ENCODE data around the gene RSU1.

The RSU1 gene

GRCh38 chr10:16742165-16742960, 74.9 kb downstream of the RSU1 start:
- H3K36me3 ChIP-seq (ENCODE audit: control insufficient read depth, insufficient read depth, low read length), result no peaks in the 10 kb centered on the region
- no peaks in the 10 kb centered on the region for H3K9me3 ChIP-seq (ENCODE audit: control insufficient read depth, insufficient read depth, low read length)
- no peak overlapping the region for H3K9ac ChIP-seq (ENCODE audit: low read depth, low read length)
- no peaks in the 10 kb centered on the region for H3K4me1 ChIP-seq (ENCODE audit: control insufficient read depth, insufficient read depth, low read length)
- no peak overlapping the region for H3K4me3 ChIP-seq (ENCODE audit: low read depth, low read length)
- no peak overlapping the region for H3K27ac ChIP-seq (ENCODE audit: low read depth, low read length)
- no peaks in the 10 kb centered on the region for H3K27me3 ChIP-seq (ENCODE audit: control insufficient read depth, insufficient read depth, low read length)

GRCh38 chr10:16741540-16741939, 75.7 kb downstream of the RSU1 start:
- Histone ChIP-seq H3K9me3 (ENCODE audit: control insufficient read depth, insufficient read depth, low read length) (no peaks in the 10 kb centered on the region), H3K36me3 (ENCODE audit: control insufficient read depth, insufficient read depth, low read length) (no peaks in the 10 kb centered on the region), H3K9ac (ENCODE audit: low read depth, low read length) (no peak overlapping the region), H3K27me3 (ENCODE audit: control insufficient read depth, insufficient read depth, low read length) (no peaks in the 10 kb centered on the region), H3K27ac (ENCODE audit: low read depth, low read length) (no peak overlapping the region), H3K4me3 (ENCODE audit: low read depth, low read length) (no peak overlapping the region), H3K4me1 (ENCODE audit: control insufficient read depth, insufficient read depth, low read length) (no peaks in the 10 kb centered on the region)

- Histone ChIP-seq H3K4me3 (ENCODE audit: low read depth, low read length) (no peak overlapping the region), H3K27me3 (ENCODE audit: control insufficient read depth, insufficient read depth, low read length) (no peaks in the 10 kb centered on the region), H3K9me3 (ENCODE audit: control insufficient read depth, insufficient read depth, low read length) (no peaks in the 10 kb centered on the region), H3K27ac (ENCODE audit: low read depth, low read length) (no peak overlapping the region), H3K36me3 (ENCODE audit: control insufficient read depth, insufficient read depth, low read length) (no peaks in the 10 kb centered on the region), H3K4me1 (ENCODE audit: control insufficient read depth, insufficient read depth, low read length) (no peaks in the 10 kb centered on the region), H3K9ac (ENCODE audit: low read depth, low read length) (no peak overlapping the region)
These were observed 79.8 kb downstream of the RSU1 start for GRCh38 chr10:16737420-16737819.

- Histone ChIP-seq H3K4me3 (ENCODE audit: low read depth, low read length) (no peak overlapping the region), H3K9ac (ENCODE audit: low read depth, low read length) (no peak overlapping the region), H3K36me3 (ENCODE audit: control insufficient read depth, insufficient read depth, low read length) (no peaks in the 10 kb centered on the region), H3K27me3 (ENCODE audit: control insufficient read depth, insufficient read depth, low read length) (no peaks in the 10 kb centered on the region), H3K27ac (ENCODE audit: low read depth, low read length) (no peak overlapping the region), H3K4me1 (ENCODE audit: control insufficient read depth, insufficient read depth, low read length) (no peaks in the 10 kb centered on the region), H3K9me3 (ENCODE audit: control insufficient read depth, insufficient read depth, low read length) (no peaks in the 10 kb centered on the region)
These were observed 81.6 kb downstream of the RSU1 start for GRCh38 chr10:16735671-16736070.

- H3K36me3 ChIP-seq (ENCODE audit: control insufficient read depth, insufficient read depth, low read length), result no peaks in the 10 kb centered on the region
- no peak overlapping the region for H3K4me3 ChIP-seq (ENCODE audit: low read depth, low read length)
- no peaks in the 10 kb centered on the region for H3K4me1 ChIP-seq (ENCODE audit: control insufficient read depth, insufficient read depth, low read length)
- H3K9ac ChIP-seq (ENCODE audit: low read depth, low read length), result no peak overlapping the region
- no peaks in the 10 kb centered on the region for H3K27me3 ChIP-seq (ENCODE audit: control insufficient read depth, insufficient read depth, low read length)
- no peak overlapping the region for H3K27ac ChIP-seq (ENCODE audit: low read depth, low read length)
- no peaks in the 10 kb centered on the region for H3K9me3 ChIP-seq (ENCODE audit: control insufficient read depth, insufficient read depth, low read length)
These were observed 84.8 kb downstream of the RSU1 start for GRCh38 chr10:16732376-16732775.

- no peak overlapping the region for H3K27ac ChIP-seq (ENCODE audit: low read depth, low read length)
- no peak overlapping the region for H3K9ac ChIP-seq (ENCODE audit: low read depth, low read length)
- no peaks in the 10 kb centered on the region for H3K9me3 ChIP-seq (ENCODE audit: control insufficient read depth, insufficient read depth, low read length)
- H3K4me1 ChIP-seq (ENCODE audit: control insufficient read depth, insufficient read depth, low read length), result no peaks in the 10 kb centered on the region
- no peaks in the 10 kb centered on the region for H3K27me3 ChIP-seq (ENCODE audit: control insufficient read depth, insufficient read depth, low read length)
- no peak overlapping the region for H3K4me3 ChIP-seq (ENCODE audit: low read depth, low read length)
- no peaks in the 10 kb centered on the region for H3K36me3 ChIP-seq (ENCODE audit: control insufficient read depth, insufficient read depth, low read length)
These were observed 89.0 kb downstream of the RSU1 start for GRCh38 chr10:16728266-16728665.

GRCh38 chr10:16727666-16728065, 89.6 kb downstream of the RSU1 start:
- Histone ChIP-seq H3K4me3 (ENCODE audit: low read depth, low read length) (no peak overlapping the region), H3K4me1 (ENCODE audit: control insufficient read depth, insufficient read depth, low read length) (no peaks in the 10 kb centered on the region), H3K27me3 (ENCODE audit: control insufficient read depth, insufficient read depth, low read length) (no peaks in the 10 kb centered on the region), H3K9me3 (ENCODE audit: control insufficient read depth, insufficient read depth, low read length) (no peaks in the 10 kb centered on the region), H3K9ac (ENCODE audit: low read depth, low read length) (no peak overlapping the region), H3K36me3 (ENCODE audit: control insufficient read depth, insufficient read depth, low read length) (no peaks in the 10 kb centered on the region), H3K27ac (ENCODE audit: low read depth, low read length) (no peak overlapping the region)

GRCh38 chr10:16724509-16724908, 92.7 kb downstream of the RSU1 start:
- Histone ChIP-seq H3K36me3 (ENCODE audit: control insufficient read depth, insufficient read depth, low read length) (no peaks in the 10 kb centered on the region), H3K27me3 (ENCODE audit: control insufficient read depth, insufficient read depth, low read length) (no peaks in the 10 kb centered on the region), H3K4me3 (ENCODE audit: low read depth, low read length) (no peak overlapping the region), H3K27ac (ENCODE audit: low read depth, low read length) (no peak overlapping the region), H3K9me3 (ENCODE audit: control insufficient read depth, insufficient read depth, low read length) (no peaks in the 10 kb centered on the region), H3K4me1 (ENCODE audit: control insufficient read depth, insufficient read depth, low read length) (no peaks in the 10 kb centered on the region), H3K9ac (ENCODE audit: low read depth, low read length) (no peak overlapping the region)

- Histone ChIP-seq H3K4me3 (ENCODE audit: low read depth, low read length) (no peak overlapping the region), H3K36me3 (ENCODE audit: control insufficient read depth, insufficient read depth, low read length) (no peaks in the 10 kb centered on the region), H3K9ac (ENCODE audit: low read depth, low read length) (no peak overlapping the region), H3K9me3 (ENCODE audit: control insufficient read depth, insufficient read depth, low read length) (no peaks in the 10 kb centered on the region), H3K4me1 (ENCODE audit: control insufficient read depth, insufficient read depth, low read length) (no peaks in the 10 kb centered on the region), H3K27me3 (ENCODE audit: control insufficient read depth, insufficient read depth, low read length) (no peaks in the 10 kb centered on the region), H3K27ac (ENCODE audit: low read depth, low read length) (no peak overlapping the region)
These were observed 96.4 kb downstream of the RSU1 start for GRCh38 chr10:16720812-16721211.

- Histone ChIP-seq H3K4me3 (ENCODE audit: low read depth, low read length) (no peak overlapping the region), H3K9ac (ENCODE audit: low read depth, low read length) (no peak overlapping the region), H3K9me3 (ENCODE audit: control insufficient read depth, insufficient read depth, low read length) (peaks cover 14% of the 10 kb centered on the region; the same call in 1 of the 2 replicates), H3K27me3 (ENCODE audit: control insufficient read depth, insufficient read depth, low read length) (no peaks in the 10 kb centered on the region), H3K36me3 (ENCODE audit: control insufficient read depth, insufficient read depth, low read length) (no peaks in the 10 kb centered on the region), H3K4me1 (ENCODE audit: control insufficient read depth, insufficient read depth, low read length) (no peaks in the 10 kb centered on the region), H3K27ac (ENCODE audit: low read depth, low read length) (no peak overlapping the region)
These were observed 99.4 kb downstream of the RSU1 start for GRCh38 chr10:16717622-16718395.

- Histone ChIP-seq H3K4me1 (ENCODE audit: control insufficient read depth, insufficient read depth, low read length) (no peaks in the 10 kb centered on the region), H3K36me3 (ENCODE audit: control insufficient read depth, insufficient read depth, low read length) (no peaks in the 10 kb centered on the region), H3K27ac (ENCODE audit: low read depth, low read length) (no peak overlapping the region), H3K27me3 (ENCODE audit: control insufficient read depth, insufficient read depth, low read length) (no peaks in the 10 kb centered on the region), H3K9ac (ENCODE audit: low read depth, low read length) (no peak overlapping the region), H3K9me3 (ENCODE audit: control insufficient read depth, insufficient read depth, low read length) (peaks cover 18% of the 10 kb centered on the region; the same call in 1 of the 2 replicates), H3K4me3 (ENCODE audit: low read depth, low read length) (no peak overlapping the region)
These were observed 101.2 kb downstream of the RSU1 start for GRCh38 chr10:16716051-16716450.

All from HUES48 (cell line).